CD4-positive, alpha-beta T cell (primary cell): Measurements from ENCODE around the gene LY9. TPM values are rescaled to one million over a fixed set of nuclear protein-coding genes. Genes with fewer than 3 reads are reported as not detected.

Experiments used
- ATAC-seq: fragments of 200-7000 bp; cut with Tn5 transposase; one replicate; pipeline ENCODE4 v1.10.0; 2022; ENCODE audit warnings: mild to moderate bottlenecking; ENCODE audit not compliant: poor library complexity
- CTCF ChIA-PET: fragments of 350-600 bp; sonication (Branson Sonifier 250); formaldehyde crosslinking; loops from one replicate; lab custom pipeline; 2021; ENCODE audit warnings: antibody characterized with exemption, inconsistent platforms; lab: Charles Lee
- POLR2A ChIA-PET: fragments of 350-600 bp; sonication (Branson Sonifier 250); formaldehyde crosslinking; loops from one replicate; lab custom pipeline; 2021; ENCODE audit warnings: antibody characterized with exemption, inconsistent platforms; lab: Charles Lee
- DNase-seq, 14 experiments: peaks; one replicate each; pipeline ENCODE4 v3.0.0-alpha.2; 2013 to 2020; ENCODE audit warnings: mixed read lengths in 2 of 14
- H3K27ac ChIP-seq, 2 donors: one replicate each; pipeline versions ENCODE4 v1.5.1 to v1.7.0; 2013; ENCODE audit warnings: low read length in 2 of 2, low read depth in 1 of 2, mild to moderate bottlenecking in 1 of 2
- H3K27me3 ChIP-seq, 2 experiments: 1 replicate in 1 of 2; 2 replicates in 1 of 2; pipeline versions ENCODE4 v1.6.1 to v1.7.0; 2013; ENCODE audit warnings: low read length in 2 of 2, control low read depth in 1 of 2, mild to moderate bottlenecking in 1 of 2, moderate library complexity in 1 of 2; ENCODE audit not compliant: insufficient read depth in 2 of 2, control insufficient read depth in 1 of 2
- H3K36me3 ChIP-seq: one replicate; pipeline ENCODE4 v1.6.1; 2013; ENCODE audit warnings: low read length, control low read depth; ENCODE audit not compliant: insufficient read depth
- H3K4me1 ChIP-seq: one replicate; pipeline ENCODE4 v1.6.1; 2013; ENCODE audit warnings: low read length, control low read depth; ENCODE audit not compliant: insufficient read depth
- H3K4me3 ChIP-seq: one replicate; pipeline ENCODE4 v1.5.1; 2013; ENCODE audit warnings: mild to moderate bottlenecking, low read length, moderate library complexity
- H3K9me3 ChIP-seq, 2 experiments: 1 replicate in 1 of 2; 2 replicates in 1 of 2; pipeline versions ENCODE4 v1.6.1 to v1.7.0; 2013; ENCODE audit warnings: low read length in 2 of 2, mild to moderate bottlenecking in 2 of 2, control low read depth in 1 of 2, moderate library complexity in 1 of 2; ENCODE audit not compliant: control insufficient read depth in 1 of 2, insufficient read depth in 1 of 2
- H3K27ac Mint-ChIP-seq: one replicate; pipeline ENCODE4 v1.8.0; 2020; ENCODE audit warnings: mixed read lengths
- H3K27me3 Mint-ChIP-seq: one replicate; pipeline ENCODE4 v1.8.0; 2021; ENCODE audit warnings: mixed read lengths
- H3K36me3 Mint-ChIP-seq: one replicate; pipeline ENCODE4 v1.8.0; 2021; ENCODE audit warnings: low read depth, mixed read lengths
- H3K4me1 Mint-ChIP-seq: one replicate; pipeline ENCODE4 v1.8.0; 2021; ENCODE audit warnings: low read depth, mixed read lengths
- H3K4me3 Mint-ChIP-seq: one replicate; pipeline ENCODE4 v1.8.0; 2020; ENCODE audit warnings: mild to moderate bottlenecking, mixed read lengths
- H3K9me3 Mint-ChIP-seq: one replicate; pipeline ENCODE4 v1.8.0; 2020; ENCODE audit warnings: mixed read lengths
- intact Hi-C, 2 experiments: fragments of 100-400 bp; cut with DNase I in 1 of 2; cut with micrococcal nuclease in 1 of 2; formaldehyde crosslinking; loops; one replicate each; pipeline versions ENCODE4 v1.15.1 to v1.9.0; 2023 to 2025; cut with DNase I, micrococcal nuclease
- total RNA-seq, 174 experiments: library from RNA in 2 of 174; stranded (reverse) in 2 of 174; gene quantifications; one replicate each; pipeline ENCODE4 v1.2.3 and lab custom pipeline; 2021 to 2026
- TF ChIP-seq, protein P1 (sequence below): fragments of 200-600 bp; IDR thresholded peaks from one replicate; pipeline ENCODE4 v1.8.0; 2022; ENCODE audit warnings: antibody characterized with exemption, mild to moderate bottlenecking

Gene LY9
- total RNA-seq, 2 experiments from 2014 or later = 124 TPM

DNA sequence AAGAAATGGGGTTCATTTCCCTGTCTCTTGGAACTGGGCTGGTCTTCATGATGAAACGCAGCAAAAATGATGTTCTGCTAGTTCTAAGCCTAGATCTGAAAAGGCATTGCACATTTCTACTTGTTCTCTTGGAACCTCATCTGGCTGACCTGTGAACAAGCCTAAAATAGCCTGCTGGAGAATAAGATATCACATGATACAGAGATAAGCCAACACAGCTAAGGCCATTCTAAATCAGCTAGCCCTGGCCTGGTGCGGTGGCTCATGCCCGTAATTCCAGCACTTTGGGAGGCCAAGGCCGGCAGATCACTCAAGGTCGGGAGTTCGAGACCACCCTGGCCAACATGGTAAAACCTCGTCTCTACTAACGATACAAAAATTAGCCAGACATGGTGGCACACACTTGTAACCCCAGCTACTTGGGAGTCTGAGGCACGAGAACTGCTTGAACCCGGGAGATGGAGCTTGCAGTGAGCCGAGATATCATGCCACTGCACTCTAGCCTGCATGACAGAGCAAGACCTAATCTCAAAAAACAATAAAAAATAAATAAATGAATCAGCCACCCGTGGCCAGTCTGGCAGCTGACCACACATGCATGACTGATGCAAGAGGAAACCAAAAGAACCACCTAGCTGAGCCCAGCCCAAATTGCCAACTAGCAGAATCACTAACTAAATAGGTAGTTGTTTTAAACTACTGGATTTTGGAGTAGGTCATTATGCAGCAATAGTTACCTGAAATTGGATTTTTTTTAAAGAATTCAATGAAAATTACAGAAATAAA, 48.7 kb downstream of the LY9 start:
- TF ChIP-seq, protein P1, sequence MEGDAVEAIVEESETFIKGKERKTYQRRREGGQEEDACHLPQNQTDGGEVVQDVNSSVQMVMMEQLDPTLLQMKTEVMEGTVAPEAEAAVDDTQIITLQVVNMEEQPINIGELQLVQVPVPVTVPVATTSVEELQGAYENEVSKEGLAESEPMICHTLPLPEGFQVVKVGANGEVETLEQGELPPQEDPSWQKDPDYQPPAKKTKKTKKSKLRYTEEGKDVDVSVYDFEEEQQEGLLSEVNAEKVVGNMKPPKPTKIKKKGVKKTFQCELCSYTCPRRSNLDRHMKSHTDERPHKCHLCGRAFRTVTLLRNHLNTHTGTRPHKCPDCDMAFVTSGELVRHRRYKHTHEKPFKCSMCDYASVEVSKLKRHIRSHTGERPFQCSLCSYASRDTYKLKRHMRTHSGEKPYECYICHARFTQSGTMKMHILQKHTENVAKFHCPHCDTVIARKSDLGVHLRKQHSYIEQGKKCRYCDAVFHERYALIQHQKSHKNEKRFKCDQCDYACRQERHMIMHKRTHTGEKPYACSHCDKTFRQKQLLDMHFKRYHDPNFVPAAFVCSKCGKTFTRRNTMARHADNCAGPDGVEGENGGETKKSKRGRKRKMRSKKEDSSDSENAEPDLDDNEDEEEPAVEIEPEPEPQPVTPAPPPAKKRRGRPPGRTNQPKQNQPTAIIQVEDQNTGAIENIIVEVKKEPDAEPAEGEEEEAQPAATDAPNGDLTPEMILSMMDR = no peak
- POLR2A ChIA-PET = interaction anchor here (1.4 kb wide), 1 partner anchor 10 kb away, joined by 4 read pairs; no protein-coding TSS in a partner anchor
- H3K9me3 ChIP-seq = no peaks in the 10 kb centered on the region
- Mint-ChIP-seq H3K4me1 (peaks cover 16% of the 10 kb centered on the region), H3K27me3 (no peaks in the 10 kb centered on the region), H3K9me3 (no peaks in the 10 kb centered on the region), H3K27ac (no peak overlapping the region), H3K4me3 (no peak overlapping the region), H3K36me3 (no peaks in the 10 kb centered on the region)
- H3K4me1 ChIP-seq = peaks cover 8% of the 10 kb centered on the region
- no peaks in the 10 kb centered on the region for H3K27me3 ChIP-seq
- H3K36me3 ChIP-seq = no peaks in the 10 kb centered on the region
- ATAC-seq (no peak), DNase-seq (no peak)
- H3K27ac ChIP-seq = no peak overlapping the region
- no peak overlapping the region for H3K4me3 ChIP-seq
- CTCF ChIA-PET = interaction anchor here (1.5 kb wide), 1 partner anchor 10 kb away, joined by 5 read pairs; no protein-coding TSS in a partner anchor
- intact Hi-C loops = no loop called here

DNA sequence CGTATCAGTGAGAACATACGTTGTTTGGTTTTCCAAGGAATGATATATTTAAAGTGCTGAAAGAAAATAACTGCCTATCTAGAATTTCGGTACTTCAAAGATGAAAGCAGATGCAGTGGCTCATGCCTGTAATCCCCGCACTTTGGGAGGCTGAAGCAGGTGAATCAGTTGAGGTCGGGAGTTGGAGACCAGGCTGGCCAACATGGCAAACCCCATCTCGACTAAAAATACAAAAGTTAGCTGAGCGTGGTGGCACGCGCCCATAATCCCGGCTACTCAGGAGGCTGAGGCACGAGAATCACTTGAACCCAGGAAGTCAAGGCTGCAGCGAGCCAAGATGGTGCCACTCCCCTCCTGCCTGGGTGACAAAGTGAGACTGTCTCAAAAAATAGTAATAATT, 50.3 kb downstream of the LY9 start:
- Histone ChIP-seq H3K27ac (no peak overlapping the region), H3K36me3 (no peaks in the 10 kb centered on the region), H3K4me3 (no peak overlapping the region), H3K4me1 (peaks cover 4% of the 10 kb centered on the region), H3K9me3 (no peaks in the 10 kb centered on the region), H3K27me3 (no peaks in the 10 kb centered on the region)
- no peak for DNase-seq
- Mint-ChIP-seq H3K4me3 (no peak overlapping the region), H3K27ac (no peak overlapping the region), H3K36me3 (no peaks in the 10 kb centered on the region), H3K4me1 (peaks cover 7% of the 10 kb centered on the region), H3K27me3 (no peaks in the 10 kb centered on the region), H3K9me3 (no peaks in the 10 kb centered on the region)
- POLR2A ChIA-PET = interaction anchor here (0.9 kb wide), 1 partner anchor 12 kb away, joined by 3 read pairs; no protein-coding TSS in a partner anchor
- CTCF ChIA-PET = no interaction called here
- no peak for ATAC-seq
- TF ChIP-seq, protein P1 = no peak
- intact Hi-C loops = no loop called here

DNA sequence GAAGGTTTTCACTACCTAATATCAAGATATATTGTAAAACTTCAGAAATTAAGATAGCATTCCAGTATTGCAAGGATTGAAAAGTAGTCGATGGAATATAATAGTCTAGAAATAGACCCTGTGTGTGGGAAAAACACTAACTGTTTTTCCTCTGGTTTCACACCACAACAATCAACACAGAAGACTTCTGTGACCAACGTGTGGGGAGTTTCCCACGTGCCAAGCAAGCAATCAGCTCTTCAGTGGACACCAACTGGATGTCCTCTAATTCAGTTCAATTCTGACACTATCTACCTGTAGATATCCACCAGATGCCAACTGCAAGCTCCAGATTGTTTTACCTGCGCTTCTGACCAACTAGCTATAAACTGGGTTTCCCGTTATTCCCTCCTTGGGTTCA, 54.6 kb downstream of the LY9 start:
- Mint-ChIP-seq H3K27ac (no peak overlapping the region), H3K4me3 (no peak overlapping the region), H3K4me1 (peaks cover 3% of the 10 kb centered on the region), H3K36me3 (no peaks in the 10 kb centered on the region), H3K27me3 (no peaks in the 10 kb centered on the region), H3K9me3 (no peaks in the 10 kb centered on the region)
- TF ChIP-seq, protein P1 = no peak
- no peaks in the 10 kb centered on the region for H3K9me3 ChIP-seq
- ATAC-seq = no peak
- no peak overlapping the region for H3K27ac ChIP-seq
- H3K4me3 ChIP-seq = no peak overlapping the region
- intact Hi-C loops = no loop called here
- POLR2A ChIA-PET = interaction anchor here (0.5 to 1.7 kb wide), 3 partner anchors 13 to 523 kb away, joined by 3 to 8 read pairs (median 4); partner anchors contain the start of gene ITLN1
- H3K4me1 ChIP-seq = peaks cover 8% of the 10 kb centered on the region
- CTCF ChIA-PET = no interaction called here
- DNase-seq = no peak
- H3K27me3 ChIP-seq = no peaks in the 10 kb centered on the region
- H3K36me3 ChIP-seq = no peaks in the 10 kb centered on the region
